HG03439 (cell line): Measurements from ENCODE around the gene GIGYF1.
A peak's percentile ranks its signal among the peaks of the same experiment; 100 is the strongest.
"Not testable (repeated sequence)": the region's sequence is repeated elsewhere in the genome, so short reads cannot be mapped to it uniquely, and the experiment has no call there.

Experiments
- ATAC-seq: cut with Tn5 transposase; IDR thresholded peaks from one replicate; pipeline ENCODE4 v1.9.1; 2021; ENCODE audit warnings: mild to moderate bottlenecking, moderate library complexity; ENCODE audit not compliant: unreplicated experiment

The GIGYF1 gene

DNA sequence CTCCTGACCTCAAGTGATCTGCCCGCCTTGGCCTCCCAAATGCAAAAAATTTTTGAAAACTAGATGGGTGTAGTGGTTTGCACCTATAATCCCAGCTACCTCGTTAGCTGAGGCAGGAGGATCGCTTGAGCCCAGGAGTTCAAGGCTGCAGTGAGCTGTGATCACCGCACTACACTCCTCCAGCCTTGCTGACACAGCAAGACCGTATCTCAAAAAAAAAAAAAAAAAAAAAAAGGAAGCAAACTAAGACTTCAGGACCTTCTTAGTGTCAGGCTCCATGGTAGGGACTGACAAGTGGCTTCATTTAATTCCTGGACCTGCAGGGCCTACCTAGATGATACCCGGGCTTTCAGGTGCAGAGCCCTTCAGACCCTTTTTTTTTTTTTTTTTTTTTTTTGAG lies 14.3 kb upstream of the GIGYF1 start:
- ATAC-seq: no peak

DNA sequence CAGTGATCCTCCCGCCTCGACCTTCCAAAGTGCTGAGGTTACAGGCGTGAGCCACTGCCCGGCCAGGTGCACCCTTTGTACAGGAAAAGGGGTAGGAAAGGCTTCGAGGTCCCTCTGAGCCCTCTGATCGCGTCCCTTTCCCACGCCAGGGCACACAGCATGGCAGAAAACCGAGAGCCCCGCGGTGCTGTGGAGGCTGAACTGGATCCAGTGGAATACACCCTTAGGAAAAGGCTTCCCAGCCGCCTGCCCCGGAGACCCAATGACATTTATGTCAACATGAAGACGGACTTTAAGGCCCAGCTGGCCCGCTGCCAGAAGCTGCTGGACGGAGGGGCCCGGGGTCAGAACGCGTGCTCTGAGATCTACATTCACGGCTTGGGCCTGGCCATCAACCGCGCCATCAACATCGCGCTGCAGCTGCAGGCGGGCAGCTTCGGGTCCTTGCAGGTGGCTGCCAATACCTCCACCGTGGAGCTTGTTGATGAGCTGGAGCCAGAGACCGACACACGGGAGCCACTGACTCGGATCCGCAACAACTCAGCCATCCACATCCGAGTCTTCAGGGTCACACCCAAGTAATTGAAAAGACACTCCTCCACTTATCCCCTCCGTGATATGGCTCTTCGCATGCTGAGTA lies 12.7 kb upstream of the GIGYF1 start:
- no peak for ATAC-seq

DNA sequence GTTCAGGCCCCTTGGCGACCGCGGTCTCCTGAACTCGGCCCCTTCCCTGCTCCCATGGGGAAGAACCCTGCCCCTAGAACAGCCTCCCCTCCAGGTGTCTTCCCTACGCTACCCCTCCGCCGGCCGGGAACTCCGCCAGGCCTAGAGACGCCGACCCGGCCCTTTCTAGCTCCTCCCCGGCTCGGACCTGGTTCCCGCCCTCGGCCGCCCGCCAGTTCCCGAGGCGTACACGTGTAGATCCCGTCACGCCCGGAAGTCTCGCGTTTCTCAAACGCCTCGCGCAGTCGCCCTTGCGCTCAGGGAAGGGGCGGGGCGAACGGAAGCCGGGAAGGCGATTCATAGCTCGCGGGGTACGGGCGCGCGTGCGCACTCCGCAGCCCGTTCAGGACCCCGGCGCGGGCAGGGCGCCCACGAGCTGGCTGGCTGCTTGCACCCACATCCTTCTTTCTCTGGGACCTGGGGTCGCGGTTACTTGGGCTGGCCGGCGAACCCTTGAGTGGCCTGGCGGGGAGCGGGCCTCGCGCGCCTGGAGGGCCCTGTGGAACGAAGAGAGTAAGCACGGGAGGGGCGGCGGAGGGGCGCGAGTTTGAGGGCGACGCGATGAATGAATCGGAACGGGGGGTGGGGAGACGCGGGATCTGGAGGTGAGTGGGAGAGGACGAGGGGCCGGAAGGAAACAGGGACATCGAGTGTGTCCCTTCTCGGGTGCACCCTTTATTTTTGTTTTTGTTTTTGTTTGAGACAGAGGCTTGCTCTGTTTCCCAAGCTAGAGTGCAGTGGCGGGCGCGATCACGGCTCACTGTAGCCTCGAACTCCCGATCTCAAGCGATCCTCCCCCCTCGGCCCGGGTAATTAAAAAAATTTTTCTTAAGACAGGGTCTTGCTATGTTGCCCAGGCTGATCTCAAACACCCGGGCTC lies 12.0 kb upstream of the GIGYF1 start, which contains the start of gene POP7:
Gene POP7 (plus strand): TSS at position 369 of the 919 bp plus-strand sequence. CDS start 710 bp downstream, outside the sequence.
- ATAC-seq: peak; percentile 92

DNA sequence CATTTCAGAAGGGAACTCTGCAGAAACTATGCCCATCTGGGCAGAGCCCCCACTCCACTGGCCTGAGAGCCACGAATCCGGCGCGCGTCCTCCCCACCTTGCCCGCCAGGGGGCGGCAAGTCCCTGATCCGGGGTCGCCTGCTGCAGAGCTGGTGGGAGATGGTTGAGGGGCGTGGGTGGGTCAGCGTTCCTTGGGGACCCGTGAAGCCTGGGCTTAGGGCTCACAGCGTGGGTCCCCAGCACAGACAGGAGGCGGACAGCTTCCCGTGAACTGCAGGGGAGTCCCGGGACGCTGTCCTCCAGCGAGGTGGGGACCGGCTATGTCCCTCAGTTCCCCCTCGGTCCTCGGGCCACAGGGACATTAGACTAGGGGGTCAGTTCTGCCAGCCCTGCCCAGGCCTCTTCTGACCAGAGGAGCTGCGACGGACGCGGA lies 11.3 kb upstream of the GIGYF1 start:
- peak; percentile 73 for ATAC-seq

DNA sequence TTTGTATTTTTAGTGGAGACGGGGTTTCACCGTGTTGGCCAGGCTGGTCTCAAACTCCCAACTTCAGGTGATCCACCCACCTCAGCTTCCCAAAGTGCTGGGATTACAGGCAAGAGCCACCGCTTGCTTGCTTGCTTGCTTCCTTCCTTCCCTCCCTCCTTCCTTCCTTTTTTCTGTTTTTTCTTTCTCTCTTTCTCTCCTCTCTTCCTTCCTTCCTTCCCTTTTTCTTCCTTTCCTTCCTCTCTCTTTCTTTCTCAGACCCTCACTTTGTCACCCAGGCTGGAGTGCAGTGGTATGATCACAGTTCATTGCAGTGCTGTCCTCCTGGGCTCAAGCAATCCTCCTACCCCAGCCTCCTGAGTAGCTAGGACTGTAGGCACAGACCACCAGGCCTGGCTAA lies 7.0 kb upstream of the GIGYF1 start:
- ATAC-seq: not testable (repeated sequence)

DNA sequence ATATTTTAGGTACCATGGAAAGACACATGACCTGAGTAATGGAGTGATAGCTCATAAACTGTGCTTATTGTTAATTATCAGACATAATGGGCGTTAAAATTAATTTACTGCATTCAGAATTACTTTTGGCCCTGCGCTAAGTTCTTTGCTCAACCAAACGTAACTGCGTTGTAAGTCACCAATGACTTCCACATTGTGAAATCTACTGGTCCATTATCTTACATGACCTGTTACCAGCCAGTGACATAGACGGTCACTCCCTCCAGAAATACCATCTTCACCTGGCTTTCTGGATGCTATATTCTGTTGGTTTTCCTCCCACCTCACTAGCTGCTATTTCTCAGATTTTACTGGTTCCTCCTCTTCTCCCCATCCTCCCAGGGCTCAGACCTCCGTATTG lies 5.0 kb upstream of the GIGYF1 start:
- no peak for ATAC-seq

DNA sequence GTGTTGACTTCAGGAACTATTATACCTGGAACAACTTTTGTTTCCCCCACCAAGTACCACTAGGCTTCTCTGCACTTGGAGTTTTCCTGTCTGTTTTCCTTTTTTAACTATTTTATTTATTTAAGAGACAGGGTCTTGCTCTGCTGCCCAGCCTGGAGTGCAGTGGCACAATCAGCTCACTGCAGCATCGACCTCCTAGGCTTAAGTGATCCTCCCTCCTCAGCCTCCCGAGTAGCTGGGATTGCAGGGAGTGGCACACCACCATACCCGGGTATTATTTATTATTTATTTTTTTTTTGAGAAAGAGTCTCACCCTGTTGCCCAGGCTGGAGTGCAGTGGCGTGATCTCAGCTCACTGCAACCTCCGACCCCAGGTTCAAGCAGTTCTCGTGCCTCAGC lies 2.1 kb upstream of the GIGYF1 start:
- no peak for ATAC-seq

DNA sequence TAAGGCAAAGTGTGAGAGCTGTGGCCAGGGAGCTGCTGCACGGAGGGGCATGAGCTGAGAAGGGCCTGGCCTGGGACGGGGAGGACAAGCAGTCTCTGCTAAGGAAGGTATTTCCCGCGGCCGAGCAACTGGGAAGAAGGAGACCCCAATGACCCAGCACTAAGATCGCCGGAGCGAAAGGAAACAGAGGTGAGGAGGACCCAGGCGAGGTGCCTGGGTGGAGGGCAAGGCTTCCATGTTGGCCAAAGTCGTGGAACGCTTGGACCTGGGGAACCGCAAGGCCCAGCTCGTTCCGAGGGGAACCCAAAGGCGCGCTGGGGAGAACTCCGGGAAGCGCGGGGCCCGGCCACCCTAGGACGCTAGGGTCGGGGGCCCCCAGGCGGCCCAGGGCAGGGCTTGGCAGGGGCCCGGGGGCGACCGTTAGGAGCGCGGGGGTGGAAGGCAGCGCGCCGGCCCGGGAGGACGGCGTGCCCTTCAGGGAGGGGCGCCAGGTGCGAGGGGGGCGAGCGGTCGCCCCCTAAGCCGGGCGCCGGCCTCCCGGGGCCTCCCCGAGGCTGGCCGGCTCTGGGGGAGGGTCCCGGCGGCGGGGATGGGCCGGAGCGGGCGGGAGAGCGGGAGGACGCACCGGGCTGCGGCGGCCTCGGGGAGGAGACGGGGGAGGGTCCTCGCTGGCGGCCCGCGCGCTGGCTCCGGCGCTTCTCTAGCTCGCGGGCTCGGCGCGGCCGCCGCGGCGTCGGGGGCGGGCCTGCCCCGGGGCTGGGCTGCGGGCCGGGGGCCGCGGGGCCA lies 545 bp downstream of the GIGYF1 start:
- ATAC-seq: peak; percentile 25

DNA sequence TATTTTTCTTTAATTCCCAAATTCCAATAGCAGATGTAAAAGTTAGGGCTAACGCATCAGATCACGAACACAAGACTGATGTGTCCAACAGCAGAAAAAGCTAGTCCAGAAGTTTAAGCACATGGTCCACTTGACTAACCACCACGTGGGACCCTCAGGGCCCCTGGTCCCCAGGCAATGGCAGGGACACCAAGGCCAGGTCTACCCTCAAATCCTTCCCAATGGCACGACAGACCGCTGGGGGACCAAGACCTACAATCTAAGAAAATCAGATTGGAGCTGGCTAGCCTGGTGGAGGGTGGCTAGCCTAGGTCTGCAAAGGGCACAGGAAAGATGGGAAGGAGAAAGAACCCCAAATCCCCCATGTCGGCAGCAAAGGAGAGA lies 1.5 kb downstream of the GIGYF1 start:
- ATAC-seq: no peak

DNA sequence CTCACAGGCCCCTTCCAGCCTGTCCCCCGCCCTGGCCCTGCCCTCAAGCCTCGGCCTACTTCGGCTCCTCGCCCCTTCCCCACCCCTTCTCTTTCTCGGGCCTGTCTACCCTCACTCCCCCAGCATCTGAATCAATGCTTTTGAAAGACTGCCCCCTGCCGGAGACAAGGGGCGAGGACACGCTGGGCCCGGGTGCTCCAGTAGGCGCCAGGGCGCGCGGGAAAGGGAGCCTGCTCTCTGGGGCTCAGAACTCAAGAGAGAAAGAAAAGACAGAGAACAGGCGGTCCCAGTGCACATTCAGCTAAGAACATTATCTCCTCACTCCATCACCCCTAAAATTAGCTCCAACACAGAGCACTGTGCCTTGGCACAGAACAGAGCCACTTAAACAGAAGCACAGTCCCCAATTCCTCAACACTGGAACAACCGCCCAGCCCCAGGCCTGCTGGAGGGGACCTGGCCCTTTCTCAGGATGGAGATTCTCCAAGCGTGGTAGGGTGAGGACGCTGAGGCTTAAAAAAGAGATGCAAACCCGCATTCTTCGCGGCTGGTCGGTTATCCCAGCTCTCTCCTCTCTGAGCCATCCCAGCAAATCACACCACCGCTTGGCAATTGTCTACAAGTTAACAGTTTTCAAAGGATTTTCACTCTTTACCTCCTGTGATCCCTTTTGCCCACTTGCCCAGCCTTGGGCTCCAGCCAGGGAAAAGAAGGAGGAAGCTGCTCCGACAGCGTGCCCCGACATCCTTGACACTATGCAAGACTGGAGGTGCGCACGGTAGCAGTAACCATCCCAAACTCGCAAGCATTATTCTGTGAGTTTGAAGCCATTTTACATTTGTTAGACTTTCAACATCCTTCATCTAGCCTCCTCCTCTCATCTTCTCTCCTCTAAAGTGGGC lies 2.1 kb downstream of the GIGYF1 start:
- peak; percentile 30 for ATAC-seq

DNA sequence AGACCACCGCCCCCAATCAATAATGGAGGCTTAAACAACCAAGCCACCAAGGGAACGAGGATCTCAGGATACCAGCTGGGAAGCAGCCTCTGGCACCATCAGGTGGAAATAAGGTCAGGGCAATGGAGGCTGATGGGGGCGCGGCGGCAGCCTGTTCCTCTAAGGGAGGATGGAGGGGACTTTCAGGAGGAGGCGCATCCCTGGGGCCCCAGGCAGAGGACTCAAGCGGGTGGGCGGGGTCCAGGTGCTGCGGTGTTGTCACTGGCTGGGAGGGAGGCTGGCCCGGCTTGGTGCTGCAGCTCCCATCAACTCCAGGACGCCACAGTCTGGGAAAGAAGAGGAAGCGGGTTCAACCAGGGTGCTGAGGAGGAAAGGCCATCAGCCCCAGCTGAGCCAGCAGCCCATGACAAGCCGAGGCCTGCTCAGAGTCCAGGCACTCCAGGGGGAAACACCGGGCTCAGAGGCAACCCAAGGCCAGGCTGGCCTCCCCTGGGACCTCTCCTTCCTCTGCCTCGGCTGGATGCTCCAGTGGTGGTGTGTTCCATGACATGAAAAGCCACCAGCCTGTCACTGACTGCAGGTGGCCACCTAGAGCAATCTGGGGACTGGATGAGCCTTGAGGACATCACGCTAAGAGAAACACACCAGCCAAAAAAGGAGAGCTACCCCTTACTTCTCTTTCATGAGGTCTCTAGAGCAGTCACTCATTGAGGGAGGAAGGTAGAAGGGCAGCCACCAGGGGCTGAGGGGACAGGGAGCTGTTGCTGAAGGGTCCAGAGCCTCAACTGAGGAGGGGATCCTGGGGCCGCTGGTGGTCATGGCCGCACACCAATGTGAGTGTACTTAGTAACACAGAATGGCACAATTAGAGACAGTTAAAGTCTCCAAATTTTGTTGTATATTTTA lies 4.6 kb downstream of the GIGYF1 start:
- no peak for ATAC-seq

DNA sequence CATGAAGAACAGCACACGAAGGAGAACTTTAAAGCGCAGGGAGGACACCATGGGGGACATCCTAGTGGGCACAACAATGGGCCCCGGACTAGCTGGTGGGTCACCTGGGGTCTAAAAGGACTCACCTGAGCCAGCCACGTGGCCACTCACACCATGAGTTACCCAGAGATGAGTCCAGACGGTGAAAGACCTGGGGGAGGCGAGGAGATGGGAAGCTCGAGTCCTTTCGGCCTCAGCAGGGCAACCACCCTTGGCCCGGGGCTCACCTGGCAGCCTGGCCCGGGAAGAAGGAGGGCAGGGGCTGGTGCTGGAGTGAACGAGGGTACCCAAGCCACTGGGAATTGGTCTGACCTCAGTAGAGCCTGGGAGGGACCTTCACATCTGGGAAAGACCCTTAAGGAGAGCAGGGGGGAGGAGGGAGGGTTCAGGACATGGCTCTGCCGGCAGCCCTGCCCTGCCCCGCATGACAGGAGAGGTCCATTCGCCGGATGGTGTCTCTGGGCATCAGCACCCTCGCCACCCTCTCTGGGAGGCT lies 5.7 kb downstream of the GIGYF1 start:
- no peak for ATAC-seq

DNA sequence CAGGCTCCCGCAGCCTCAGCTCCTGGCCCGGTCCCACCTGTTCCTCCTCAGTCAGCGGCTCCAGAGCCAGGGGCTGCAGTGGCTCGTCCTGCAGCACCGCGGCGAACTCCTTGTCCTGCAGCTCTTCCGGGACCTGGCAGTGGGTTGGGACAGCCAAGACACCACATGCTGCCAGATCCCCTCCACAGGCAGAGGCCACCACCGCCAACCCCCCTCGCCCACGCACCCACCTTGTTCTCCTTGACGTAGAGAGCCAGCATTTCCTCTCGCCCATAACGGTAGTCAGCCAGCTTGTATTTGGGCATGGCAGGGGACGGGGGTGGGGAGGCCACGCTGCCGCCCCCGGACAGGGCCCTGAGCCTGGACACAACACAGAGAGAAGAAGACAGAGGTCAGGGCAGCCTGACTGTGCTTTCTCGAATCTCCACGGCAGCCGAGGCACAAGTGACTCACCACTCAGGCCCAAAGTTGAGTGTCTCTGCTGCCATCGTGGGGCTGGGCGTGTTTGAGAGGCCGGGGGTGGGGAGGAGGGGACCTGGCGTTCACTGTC lies 6.2 kb downstream of the GIGYF1 start:
- ATAC-seq: no peak

DNA sequence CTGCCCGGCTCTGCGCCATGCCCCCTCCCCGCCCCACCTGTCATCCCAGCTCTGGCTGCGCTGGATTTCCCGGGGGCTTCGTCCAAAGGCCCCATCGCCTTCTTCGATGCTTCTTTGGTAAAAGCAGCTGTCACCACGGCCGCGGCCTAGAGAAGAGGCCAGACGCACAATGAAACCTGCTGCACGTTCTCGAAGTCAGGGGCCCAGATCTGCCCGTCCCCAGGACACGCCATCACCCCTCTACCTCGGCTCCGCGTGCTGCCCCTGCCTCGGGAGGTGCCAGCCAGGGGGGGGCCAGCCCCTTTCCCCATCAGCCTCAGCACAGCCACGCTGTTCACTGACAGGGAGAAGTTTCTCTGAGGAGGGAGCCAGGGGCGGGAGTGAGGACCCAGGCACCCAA lies 6.8 kb downstream of the GIGYF1 start:
- no peak for ATAC-seq

DNA sequence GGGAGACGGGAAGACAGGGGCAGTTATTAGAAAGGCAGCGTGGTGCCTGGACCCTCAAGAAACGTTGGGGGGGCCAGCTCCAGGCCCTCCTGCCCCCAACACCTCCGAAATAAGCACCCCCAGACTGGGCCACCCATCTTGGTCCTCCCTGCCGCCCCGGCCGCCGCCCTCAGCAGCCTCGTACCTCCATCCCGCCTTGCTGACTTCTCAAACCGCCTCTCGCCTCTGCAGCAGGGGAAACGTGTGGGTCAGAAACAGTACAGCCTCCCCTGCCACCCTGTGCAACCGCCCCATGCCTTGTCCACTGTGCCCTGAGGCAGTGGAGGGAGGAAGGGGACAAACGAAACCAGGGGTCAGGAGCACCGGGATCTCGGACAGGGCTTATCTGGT lies 7.2 kb downstream of the GIGYF1 start:
- ATAC-seq: no peak

DNA sequence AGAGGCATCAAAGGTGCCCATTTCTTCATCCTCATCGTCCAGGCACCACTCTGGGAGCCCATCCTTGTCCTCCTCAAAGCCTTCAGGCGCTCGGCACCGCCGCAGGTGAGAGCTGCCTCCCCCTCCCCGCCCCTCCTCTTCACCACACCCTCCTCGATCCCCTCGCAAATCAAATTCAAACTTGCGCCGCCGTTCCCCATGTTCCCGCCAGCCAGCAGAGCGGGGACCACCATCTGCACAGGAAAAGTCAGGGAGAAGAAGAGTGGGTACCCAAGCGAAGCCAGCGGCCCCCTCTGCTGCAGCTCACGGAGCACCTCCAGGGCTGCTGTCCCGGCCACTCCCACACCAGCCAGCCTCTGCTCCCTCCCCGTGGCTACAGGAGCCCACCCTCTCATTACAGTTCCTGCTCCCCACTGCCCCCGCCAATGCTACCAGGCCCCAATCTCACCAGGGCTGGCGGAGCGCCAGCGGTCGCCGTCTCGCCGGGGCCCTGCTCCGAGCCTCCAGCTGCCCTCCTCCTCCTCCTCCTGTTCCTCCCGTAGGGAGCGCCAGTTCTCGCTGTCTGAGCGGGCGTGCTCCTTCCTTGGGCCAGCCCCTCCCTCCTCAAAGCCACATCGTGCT lies 7.7 kb downstream of the GIGYF1 start:
- no peak for ATAC-seq

DNA sequence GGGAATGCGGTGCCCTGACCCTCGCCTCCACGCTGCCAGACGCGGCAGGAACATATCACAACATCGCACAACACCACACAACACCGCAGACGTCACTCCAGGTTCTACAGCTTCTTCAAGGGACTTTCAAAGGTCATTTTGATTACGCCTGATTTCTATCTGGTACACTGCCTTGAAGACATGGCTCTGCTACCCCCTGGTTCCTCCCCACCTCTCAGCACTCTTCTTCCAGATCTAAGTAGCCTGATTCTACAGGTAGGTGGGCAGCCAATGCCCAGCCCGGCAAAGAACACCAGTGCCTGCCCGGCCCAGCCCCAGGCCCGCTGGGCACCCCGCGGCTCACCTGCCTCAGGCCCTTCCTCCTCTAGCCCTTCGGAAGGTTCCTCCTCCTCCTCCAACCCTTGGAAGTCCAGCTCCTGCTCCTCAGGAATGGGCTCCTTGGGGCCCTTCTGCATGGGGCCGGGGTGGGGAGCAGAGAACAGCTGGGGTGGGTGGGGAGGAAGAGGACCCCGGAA lies 8.4 kb downstream of the GIGYF1 start:
- ATAC-seq: no peak

DNA sequence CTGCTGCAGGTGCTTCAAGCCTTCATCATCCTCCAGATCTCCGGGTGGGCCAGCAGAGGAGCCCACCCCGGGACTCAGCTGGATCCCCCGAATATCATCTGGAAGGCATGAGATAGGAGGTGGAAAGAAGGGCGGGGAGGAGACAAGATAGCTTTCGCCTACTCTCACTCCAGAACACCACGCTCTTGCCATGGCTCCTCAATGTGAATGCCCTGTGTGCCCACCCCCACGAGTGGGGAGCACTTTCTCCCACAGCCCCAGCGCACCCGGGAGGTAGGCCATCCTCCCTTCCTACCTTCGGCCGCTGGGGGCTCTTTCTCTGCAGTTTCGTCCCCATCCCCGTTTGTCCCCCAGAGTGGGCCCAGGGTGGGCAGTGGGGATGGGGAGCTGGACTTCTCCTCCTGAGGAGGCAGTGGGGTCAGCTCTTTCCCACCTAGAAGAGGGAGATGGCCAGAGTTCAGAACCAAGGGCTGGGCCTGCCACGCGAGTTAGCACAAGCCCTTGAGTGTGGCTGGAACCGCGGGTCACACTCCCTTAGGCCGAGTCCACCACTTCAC lies 8.9 kb downstream of the GIGYF1 start:
- no peak for ATAC-seq
